Vagina (tissue), 2 donors: Measurements from ENCODE around the gene NOTCH4.

Source experiments
- CTCF ChIP-seq, 3 experiments: fragments of 450-650 bp in 2 of 3; fragments of 200-600 bp in 1 of 3; sonication (generic) in 1 of 3; IDR thresholded peaks; one replicate each; pipeline ENCODE4 v1.5.1; 2017 to 2019; ENCODE audit warnings: antibody characterized with exemption in 3 of 3, mild to moderate bottlenecking in 2 of 3, moderate library complexity in 2 of 3
- POLR2A ChIP-seq, 2 donors: fragments of 450-650 bp; IDR thresholded peaks; one replicate each; pipeline ENCODE4 v1.6.1; 2017; ENCODE audit warnings: antibody characterized with exemption in 2 of 2, mild to moderate bottlenecking in 2 of 2, moderate library complexity in 2 of 2
- POLR2AphosphoS5 ChIP-seq, 2 donors: sonication (generic); formaldehyde crosslinking; IDR thresholded peaks; one replicate each; pipeline ENCODE4 v1.9.0; 2017; ENCODE audit warnings: antibody characterized with exemption in 2 of 2, mild to moderate bottlenecking in 2 of 2, low read depth in 1 of 2; ENCODE audit not compliant: insufficient read depth in 1 of 2

GRCh38 chr6:32203426-32204267 is 20.2 kb downstream of the NOTCH4 start:
- TF ChIP-seq POLR2A (IDR thresholded peaks at IDR 0.05): no peak
- TF ChIP-seq POLR2AphosphoS5 (IDR thresholded peaks at IDR 0.05; ENCODE audit: insufficient read depth in 1 of 2, low read depth in 1 of 2): no peak
- TF ChIP-seq CTCF (IDR thresholded peaks at IDR 0.05): no peak
